NB4 (cell line): ENCODE data around the gene SF3B5.

Experiments
- CTCF ChIP-seq: IDR thresholded peaks from one replicate; pipeline ENCODE4 v1.5.1; 2012; ENCODE audit warnings: low read depth, low read length
- MAX ChIP-seq: IDR thresholded peaks from 2 replicates; pipeline ENCODE4 v1.6.1; 2011; ENCODE audit warnings: low read depth, low read length
- MYC ChIP-seq: IDR thresholded peaks from 2 replicates; pipeline ENCODE4 v1.6.1; 2011; ENCODE audit warnings: low read depth, low read length
- POLR2A ChIP-seq: IDR thresholded peaks from 2 replicates; pipeline ENCODE4 v1.6.1; 2011; ENCODE audit warnings: mild to moderate bottlenecking; ENCODE audit not compliant: insufficient read length; ENCODE audit errors: extremely low read depth

- TF ChIP-seq CTCF (no peak), MAX (no peak), POLR2A (no peak), MYC (no peak)
These were observed 41.8 kb downstream of the SF3B5 start for GRCh38 chr6:144053601-144054000.
